ENCODE results near the gene MMP25.

MMP25 gene

DNA sequence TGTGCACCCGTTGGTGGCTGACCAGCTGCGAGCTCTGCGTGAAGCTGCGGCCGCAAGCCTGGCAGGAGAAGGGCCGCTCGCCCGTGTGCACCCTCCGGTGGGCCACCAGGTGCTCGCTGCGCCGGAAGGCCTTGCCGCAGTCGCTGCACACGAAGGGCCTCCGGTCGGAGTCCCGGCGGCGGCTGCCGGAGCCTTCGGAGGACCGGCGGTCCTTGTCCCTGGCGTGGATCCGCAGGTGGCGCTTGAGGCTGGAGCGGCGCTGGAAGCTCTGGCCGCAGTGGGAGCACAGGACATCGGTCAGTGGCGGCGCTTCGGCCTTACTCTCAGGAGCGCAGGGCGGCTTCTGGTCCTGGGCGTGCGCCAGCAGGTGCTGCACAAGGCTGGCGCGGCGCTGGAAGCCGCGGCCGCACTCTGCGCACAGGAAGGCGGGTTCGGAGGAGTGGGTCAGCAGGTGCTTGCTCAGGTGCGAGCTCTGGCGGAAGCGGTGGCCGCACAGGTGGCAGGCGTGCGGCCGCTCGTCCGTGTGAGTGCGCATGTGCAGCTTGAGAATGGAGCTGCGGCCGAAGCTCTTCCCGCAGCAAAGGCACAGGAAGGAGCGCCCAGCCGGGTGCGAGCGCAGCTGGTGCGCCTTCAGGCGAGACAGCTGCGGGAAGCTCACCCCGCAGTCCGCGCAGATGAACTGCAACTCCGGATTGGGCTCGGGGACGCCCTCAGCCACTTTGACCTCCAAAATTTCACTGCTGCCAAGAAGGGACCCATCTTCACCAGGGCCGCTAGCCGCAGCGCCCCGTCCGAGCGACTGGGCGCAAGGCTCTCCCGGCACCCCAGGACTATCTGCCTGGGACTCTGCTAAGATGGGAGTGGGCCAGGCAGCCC, 43.6 kb downstream of the MMP25 start:
- Histone ChIP-seq H3K79me2 (ENCODE audit: insufficient read depth, low read length) (no peaks in the 10 kb centered on the region), H3F3A (ENCODE audit: low read depth) (no peaks in the 10 kb centered on the region), H3K27me3 (ENCODE audit: insufficient read depth, low read length, poor library complexity, severe bottlenecking) (no peaks in the 10 kb centered on the region), H3K9me3 (ENCODE audit: insufficient read depth, low read depth, low read length) (no peaks in the 10 kb centered on the region), H3K36me3 (ENCODE audit: insufficient read depth, low read length) (no peaks in the 10 kb centered on the region), H4K20me1 (ENCODE audit: insufficient read depth, low read length, poor library complexity, severe bottlenecking) (no peaks in the 10 kb centered on the region), H3K4me3 (ENCODE audit: low read length, poor library complexity, severe bottlenecking) (no peak overlapping the region), H3K9ac (ENCODE audit: low read depth, low read length, poor library complexity, severe bottlenecking) (no peak overlapping the region), H2AFZ (ENCODE audit: low read length) (no peak overlapping the region), H3K4me2 (ENCODE audit: low read depth, low read length, poor library complexity, severe bottlenecking) (no peak overlapping the region), H3K4me1 (ENCODE audit: insufficient read depth, low read length, poor library complexity, severe bottlenecking) (peaks cover 15% of the 10 kb centered on the region), H3K9me2 (replicated peaks; ENCODE audit: low read depth, low read length) (no peaks in the 10 kb centered on the region)
- TF ChIP-seq EZH2phosphoT487 (IDR thresholded peaks at IDR 0.05; ENCODE audit: borderline replicate concordance) = no peak
- no peak for TF ChIP-seq CTCF (conservative IDR thresholded peaks at IDR 0.05; ENCODE audit: low read length)

DNA sequence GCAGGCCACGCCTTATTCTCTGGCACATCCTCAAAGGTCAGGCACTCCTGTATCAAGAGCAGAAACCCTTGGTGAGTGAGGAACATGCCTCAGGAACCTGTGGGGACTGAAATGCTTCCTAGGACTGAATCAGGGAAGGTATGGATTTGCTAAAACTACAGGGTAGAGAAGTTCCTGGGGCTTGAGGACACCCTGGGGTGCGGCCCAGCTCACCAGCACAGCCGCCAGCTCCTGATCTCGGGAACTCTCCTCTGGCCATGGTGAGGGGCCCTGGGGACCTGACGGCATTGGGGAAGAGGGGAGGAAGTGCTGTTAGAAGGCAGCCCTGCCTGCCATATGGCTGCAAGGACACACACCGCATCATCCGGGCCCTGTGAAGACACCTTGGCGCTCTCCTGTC, 45.2 kb downstream of the MMP25 start:
- no peaks in the 10 kb centered on the region for H3K36me3 ChIP-seq (ENCODE audit: insufficient read depth, low read length)
- no peaks in the 10 kb centered on the region for H3F3A ChIP-seq (ENCODE audit: low read depth)
- TF ChIP-seq CTCF (conservative IDR thresholded peaks at IDR 0.05; ENCODE audit: low read length) = no peak
- TF ChIP-seq EZH2phosphoT487 (IDR thresholded peaks at IDR 0.05; ENCODE audit: borderline replicate concordance) = no peak
- H3K9ac ChIP-seq (ENCODE audit: low read depth, low read length, poor library complexity, severe bottlenecking) = no peak overlapping the region
- no peaks in the 10 kb centered on the region for H3K9me2 ChIP-seq (replicated peaks; ENCODE audit: low read depth, low read length)
- no peaks in the 10 kb centered on the region for H3K79me2 ChIP-seq (ENCODE audit: insufficient read depth, low read length)
- H3K9me3 ChIP-seq (ENCODE audit: insufficient read depth, low read depth, low read length) = no peaks in the 10 kb centered on the region
- peaks cover 18% of the 10 kb centered on the region for H3K4me1 ChIP-seq (ENCODE audit: insufficient read depth, low read length, poor library complexity, severe bottlenecking)
- no peaks in the 10 kb centered on the region for H3K27me3 ChIP-seq (ENCODE audit: insufficient read depth, low read length, poor library complexity, severe bottlenecking)
- H3K4me2 ChIP-seq (ENCODE audit: low read depth, low read length, poor library complexity, severe bottlenecking) = no peak overlapping the region
- no peak overlapping the region for H3K4me3 ChIP-seq (ENCODE audit: low read length, poor library complexity, severe bottlenecking)
- no peak overlapping the region for H2AFZ ChIP-seq (ENCODE audit: low read length)
- no peaks in the 10 kb centered on the region for H4K20me1 ChIP-seq (ENCODE audit: insufficient read depth, low read length, poor library complexity, severe bottlenecking)

DNA sequence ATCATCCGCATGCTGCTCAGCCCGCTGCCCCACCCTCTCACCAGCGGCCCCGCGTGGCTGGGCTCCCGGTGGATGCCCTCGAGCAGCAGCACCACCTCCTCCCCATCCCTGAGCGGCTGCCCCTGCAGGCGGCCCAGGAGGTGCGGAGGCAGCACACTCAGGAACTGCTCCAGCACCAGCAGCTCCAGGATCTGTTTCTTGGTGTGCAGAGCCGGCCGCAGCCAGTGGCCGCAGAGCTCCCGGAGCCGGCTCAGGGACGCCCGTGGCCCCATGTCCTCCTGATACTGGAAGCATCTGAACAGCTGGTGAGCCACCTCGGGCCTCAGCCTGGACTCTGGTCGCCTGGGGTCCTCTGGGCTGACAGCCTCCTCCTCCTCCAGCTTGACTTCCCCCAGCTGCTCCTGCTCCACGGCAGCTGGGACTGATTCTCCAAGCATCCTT, 46.2 kb downstream of the MMP25 start:
- H3K9me2 ChIP-seq (replicated peaks; ENCODE audit: low read depth, low read length) = no peaks in the 10 kb centered on the region
- no peak overlapping the region for H3K9ac ChIP-seq (ENCODE audit: low read depth, low read length, poor library complexity, severe bottlenecking)
- H3K36me3 ChIP-seq (ENCODE audit: insufficient read depth, low read length) = no peaks in the 10 kb centered on the region
- H3K9me3 ChIP-seq (ENCODE audit: insufficient read depth, low read depth, low read length) = no peaks in the 10 kb centered on the region
- peaks cover 10% of the 10 kb centered on the region for H3K4me1 ChIP-seq (ENCODE audit: insufficient read depth, low read length, poor library complexity, severe bottlenecking)
- H2AFZ ChIP-seq (ENCODE audit: low read length) = no peak overlapping the region
- no peaks in the 10 kb centered on the region for H3K79me2 ChIP-seq (ENCODE audit: insufficient read depth, low read length)
- no peaks in the 10 kb centered on the region for H3F3A ChIP-seq (ENCODE audit: low read depth)
- no peaks in the 10 kb centered on the region for H4K20me1 ChIP-seq (ENCODE audit: insufficient read depth, low read length, poor library complexity, severe bottlenecking)
- TF ChIP-seq CTCF (conservative IDR thresholded peaks at IDR 0.05; ENCODE audit: low read length) = no peak
- no peak for TF ChIP-seq EZH2phosphoT487 (IDR thresholded peaks at IDR 0.05; ENCODE audit: borderline replicate concordance)
- H3K4me3 ChIP-seq (ENCODE audit: low read length, poor library complexity, severe bottlenecking) = no peak overlapping the region
- H3K27me3 ChIP-seq (ENCODE audit: insufficient read depth, low read length, poor library complexity, severe bottlenecking) = no peaks in the 10 kb centered on the region
- H3K4me2 ChIP-seq (ENCODE audit: low read depth, low read length, poor library complexity, severe bottlenecking) = no peak overlapping the region
